Measurements from ENCODE around the gene SYK.

DNA sequence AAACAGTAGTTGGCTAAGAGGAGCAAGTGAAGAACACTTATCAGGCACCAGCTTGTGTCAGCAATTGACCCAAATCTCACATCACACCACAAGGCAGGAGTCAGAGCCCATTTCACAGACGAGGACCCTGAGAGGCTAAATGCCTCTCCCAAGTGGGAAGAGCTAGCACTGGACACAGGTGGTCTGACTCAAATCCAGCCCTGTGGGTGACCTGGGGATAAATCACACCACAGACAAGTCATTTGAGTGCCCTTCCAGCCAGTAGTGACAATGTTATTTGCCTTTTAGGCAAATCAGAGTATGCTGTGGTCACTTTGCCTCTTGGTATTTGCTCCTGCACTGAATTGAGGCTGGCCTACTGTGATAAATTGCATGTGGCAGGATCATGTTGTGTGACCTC, 138.7 kb downstream of the SYK start:
- TF ChIP-seq, protein P1, sequence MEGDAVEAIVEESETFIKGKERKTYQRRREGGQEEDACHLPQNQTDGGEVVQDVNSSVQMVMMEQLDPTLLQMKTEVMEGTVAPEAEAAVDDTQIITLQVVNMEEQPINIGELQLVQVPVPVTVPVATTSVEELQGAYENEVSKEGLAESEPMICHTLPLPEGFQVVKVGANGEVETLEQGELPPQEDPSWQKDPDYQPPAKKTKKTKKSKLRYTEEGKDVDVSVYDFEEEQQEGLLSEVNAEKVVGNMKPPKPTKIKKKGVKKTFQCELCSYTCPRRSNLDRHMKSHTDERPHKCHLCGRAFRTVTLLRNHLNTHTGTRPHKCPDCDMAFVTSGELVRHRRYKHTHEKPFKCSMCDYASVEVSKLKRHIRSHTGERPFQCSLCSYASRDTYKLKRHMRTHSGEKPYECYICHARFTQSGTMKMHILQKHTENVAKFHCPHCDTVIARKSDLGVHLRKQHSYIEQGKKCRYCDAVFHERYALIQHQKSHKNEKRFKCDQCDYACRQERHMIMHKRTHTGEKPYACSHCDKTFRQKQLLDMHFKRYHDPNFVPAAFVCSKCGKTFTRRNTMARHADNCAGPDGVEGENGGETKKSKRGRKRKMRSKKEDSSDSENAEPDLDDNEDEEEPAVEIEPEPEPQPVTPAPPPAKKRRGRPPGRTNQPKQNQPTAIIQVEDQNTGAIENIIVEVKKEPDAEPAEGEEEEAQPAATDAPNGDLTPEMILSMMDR (IDR thresholded peaks at IDR 0.05) = no peak
- TF ChIP-seq POLR2AphosphoS5 (IDR thresholded peaks at IDR 0.05; ENCODE audit: insufficient read depth in 1 of 2, low read depth in 1 of 2) (no peak), POLR2A (IDR thresholded peaks at IDR 0.05) (no peak)

Data from vagina (tissue), 2 donors.